ENCODE measurements around the gene TRIM5.

GRCh38 chr11:5618807-5619206 lies 66.1 kb downstream of the TRIM5 start:
- TF ChIP-seq POLR2A (IDR thresholded peaks at IDR 0.05; ENCODE audit: low read length) (no peak), GATA1 (IDR thresholded peaks at IDR 0.05; ENCODE audit: low read depth, low read length) (no peak)
